Measurements from ENCODE around the gene PPAN.

The PPAN gene

DNA sequence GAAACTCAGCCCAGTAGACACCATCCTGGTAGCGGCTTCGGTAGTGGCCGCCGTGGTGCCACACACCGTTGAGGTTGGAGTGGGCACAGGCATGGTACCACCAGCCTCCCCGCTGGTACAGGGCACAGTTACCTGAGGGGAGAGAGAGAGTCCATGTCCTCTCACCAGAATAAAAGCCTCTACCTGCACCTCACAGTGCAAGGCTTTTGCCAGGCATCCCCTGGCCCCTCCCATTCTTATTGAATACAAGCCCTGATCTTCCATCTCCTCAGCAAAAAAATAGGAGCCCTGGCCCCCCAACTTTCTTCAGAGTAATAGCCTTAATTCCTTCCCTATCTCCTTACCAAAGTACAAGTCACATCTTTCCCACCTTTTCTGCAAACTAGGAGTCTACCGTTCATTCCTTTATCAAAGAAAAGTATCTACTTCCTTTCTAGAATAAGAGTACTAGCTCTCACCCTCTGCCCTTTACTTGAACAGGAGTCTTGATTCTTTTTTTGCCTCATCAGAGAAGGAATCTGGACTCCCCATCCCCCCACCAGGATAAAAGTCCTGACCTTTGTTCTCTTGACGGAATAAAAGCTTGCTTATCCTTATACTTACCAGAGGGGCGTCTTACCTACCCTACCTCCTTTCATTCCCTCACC, 13.4 kb upstream of the PPAN start:
- no peak for DNase-seq

DNA sequence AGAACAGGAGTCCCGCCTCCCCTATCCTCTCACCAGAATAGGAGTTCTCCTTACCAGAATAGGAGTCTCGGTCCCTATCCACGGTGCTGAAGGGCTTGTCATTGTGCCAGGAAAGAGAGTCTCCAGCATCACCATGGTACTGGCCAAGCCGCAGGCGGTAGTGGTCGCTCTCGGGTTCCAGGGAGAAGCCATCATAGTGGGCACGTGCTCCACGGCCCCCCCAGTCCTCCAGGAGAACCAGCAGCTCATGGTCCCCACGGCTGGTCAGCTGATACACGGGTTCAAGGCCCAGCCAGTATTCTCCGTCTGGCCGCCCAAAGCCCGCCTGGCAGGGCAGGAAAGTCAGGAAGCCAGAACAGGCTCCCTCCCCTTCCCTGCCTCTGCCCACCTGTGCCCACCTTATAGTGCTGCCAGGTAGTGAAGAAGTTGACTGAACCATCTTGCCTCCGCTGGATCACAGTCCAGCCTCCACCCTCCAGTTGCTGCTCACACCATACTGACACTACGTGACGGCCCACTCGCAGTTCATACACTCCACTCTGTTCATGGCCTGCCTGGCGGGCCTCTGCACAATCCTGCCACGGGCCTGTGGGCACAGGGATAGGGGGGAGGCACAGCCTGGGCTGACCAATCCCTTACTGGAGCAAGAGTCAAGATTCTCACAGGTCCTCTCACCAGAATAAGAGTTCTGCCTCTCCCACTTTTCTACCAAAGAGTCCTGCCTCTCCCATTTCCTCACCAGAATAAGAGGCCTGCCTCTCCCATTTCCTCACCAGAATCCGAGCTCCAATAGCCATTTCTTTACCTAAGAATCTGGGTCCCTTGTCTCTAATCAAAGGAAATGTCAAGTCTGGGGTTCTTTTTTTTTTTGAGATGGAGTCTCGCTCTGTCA, 12.6 kb upstream of the PPAN start:
- no peak for DNase-seq

- DNase-seq = no peak
Measured at GRCh38 chr19:10095622-10095947, 10.6 kb upstream of the PPAN start.

DNA sequence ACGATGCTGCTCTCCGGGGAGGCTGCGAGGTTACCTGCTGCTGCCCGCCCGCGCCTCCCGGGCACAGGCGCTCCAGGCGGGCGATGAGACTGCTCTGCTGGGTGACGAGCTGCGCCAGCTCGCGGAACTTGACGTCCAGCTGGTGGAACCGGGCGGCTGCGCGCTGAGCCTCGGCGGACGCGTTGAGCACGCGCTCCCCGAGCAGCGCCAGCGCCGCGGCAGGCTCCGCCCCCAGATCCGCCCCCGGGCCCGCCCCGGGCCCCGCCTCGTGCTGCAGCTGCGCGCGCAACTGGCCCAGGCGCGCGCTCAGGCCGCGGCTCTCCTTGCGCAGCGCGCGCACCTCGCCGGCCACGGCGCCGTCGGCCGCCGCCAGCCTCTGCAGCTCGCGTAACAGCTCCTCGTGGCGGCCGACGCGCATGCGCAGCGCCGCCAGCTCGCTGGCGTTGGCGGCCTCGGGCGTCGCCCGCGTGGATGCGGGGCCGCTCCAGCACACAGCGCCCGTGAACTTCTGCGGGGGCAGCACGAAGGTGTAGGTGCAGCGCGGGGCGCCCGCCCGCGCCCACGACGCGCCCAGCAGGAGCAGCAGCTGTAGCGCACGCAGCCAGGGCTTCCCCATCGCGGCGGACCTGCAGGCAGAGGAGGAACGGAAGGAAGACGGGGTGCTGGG, 10.1 kb upstream of the PPAN start:
- peak; percentile 4 to 93 (median 73) for DNase-seq

DNA sequence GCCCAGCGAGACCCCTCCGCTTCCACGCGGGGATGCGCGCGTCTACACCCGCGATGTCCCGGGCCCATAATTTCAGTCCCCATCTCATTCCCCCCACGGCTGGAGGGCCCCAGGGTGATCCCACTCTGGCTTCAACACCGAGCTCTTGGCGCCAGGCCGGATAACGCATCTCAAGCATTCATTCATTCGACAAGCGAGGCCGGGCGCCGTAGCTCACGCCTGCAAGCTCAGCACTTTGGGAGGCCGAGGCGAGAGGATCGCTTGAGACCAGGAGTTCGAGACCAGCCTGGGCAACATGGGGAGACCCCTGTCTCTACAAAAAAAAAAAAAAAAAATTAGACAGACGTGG, 9.6 kb upstream of the PPAN start:
- peak in 1 of 14 donors; percentile 43 for DNase-seq

DNA sequence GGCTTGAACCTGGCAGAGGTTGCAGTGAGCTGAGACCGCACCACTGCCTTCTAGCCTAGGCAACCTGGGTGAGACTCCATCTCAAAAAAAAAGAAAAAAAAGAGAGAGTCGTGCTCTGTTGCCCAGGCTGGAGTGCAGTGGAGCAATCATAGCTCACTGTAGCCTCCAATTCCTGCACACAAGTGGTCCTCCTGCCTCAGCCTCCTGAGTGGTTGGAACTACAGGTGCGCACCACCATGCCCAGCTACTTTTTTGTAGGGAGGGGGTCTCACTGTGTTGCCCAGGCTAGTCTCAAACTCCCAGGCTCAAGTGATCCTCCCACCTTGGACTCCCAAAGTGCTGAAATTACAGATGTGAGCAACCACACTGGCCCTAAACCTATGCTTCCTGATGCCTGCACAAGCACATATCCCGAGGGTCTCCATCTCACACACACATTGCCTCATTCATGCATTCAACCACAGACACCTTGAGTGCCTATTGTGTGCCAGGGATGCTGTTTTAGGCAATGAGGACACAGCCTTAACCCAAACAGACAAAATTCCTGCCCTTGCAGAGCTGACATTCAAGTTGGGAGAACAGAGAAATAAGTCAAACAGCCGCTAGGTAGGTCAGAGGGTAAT, 5.9 kb upstream of the PPAN start:
- no peak for DNase-seq

DNA sequence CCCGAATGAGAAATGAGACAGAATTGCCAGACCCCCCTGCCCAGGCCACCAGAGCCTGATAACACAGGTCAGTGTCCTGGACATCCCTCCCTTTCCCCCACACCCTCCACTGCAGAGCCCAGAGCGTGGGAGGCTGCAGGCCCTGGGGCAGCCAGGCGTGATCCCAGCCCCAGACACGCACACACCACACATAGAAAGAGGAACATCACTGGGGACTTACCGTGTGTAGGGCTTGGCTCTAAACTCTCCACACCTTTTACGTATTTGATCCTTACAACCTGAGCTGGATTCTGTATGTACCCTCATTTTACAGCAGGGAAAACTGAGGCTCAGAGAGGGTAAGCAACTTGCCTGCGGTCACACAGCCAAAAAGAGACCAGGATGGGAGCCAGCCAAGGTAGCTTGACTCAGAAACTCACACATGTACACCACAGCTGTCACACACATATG, 3.4 kb upstream of the PPAN start:
- DNase-seq = no peak

GRCh38 chr19:10104130-10104513, 2.0 kb upstream of the PPAN start:
- no peak for DNase-seq

- no peak for DNase-seq
Measured at GRCh38 chr19:10104665-10105508, 1.3 kb upstream of the PPAN start.

DNA sequence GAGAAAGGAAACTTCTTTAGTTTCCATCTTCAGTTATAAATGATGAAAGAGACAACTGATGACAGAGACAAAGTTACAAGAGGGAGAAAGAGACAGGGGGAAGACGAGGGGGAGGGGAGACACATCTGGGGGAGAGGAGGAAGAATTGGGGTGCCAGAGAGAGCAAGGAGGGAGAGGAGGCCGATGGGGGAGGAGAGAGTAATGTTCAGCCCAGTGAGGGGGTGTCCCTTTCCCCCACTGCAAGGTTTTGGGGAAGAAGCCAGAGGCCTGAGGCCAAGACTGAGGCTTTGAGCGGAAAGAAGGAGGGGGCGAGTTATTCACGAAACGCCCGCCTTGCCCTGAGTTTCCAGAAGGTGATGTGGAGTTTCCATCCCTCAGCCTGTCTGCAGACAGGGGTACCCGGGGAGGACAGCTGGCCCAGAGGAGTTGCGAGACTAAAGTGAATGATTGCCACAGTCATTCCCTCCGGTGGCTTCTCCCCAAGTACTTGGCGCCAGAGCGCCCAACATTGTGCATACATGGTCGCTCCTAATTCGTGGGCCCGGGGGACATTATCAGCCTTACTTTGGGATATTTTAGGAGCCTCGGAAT, 558 bp upstream of the PPAN start:
- peak in 1 of 14 donors; percentile 21 for DNase-seq

DNA sequence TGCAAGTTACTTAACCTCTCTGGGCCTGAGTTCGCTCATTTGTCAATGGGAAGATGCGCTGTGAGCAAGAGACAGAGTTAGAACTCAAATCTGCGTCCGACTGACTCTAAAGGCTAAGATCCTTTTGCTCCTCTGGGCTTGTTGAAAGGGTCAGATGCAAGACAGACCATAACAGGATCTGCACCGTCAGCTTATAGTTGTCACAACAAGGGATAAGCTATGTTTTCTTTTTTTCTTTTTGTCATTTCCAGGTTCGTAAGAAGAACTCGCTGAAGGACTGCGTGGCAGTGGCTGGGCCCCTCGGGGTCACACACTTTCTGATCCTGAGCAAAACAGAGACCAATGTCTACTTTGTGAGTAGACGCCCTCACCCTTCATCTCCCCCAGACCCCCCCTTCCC, 1.1 kb downstream of the PPAN start:
- no peak for DNase-seq

DNA sequence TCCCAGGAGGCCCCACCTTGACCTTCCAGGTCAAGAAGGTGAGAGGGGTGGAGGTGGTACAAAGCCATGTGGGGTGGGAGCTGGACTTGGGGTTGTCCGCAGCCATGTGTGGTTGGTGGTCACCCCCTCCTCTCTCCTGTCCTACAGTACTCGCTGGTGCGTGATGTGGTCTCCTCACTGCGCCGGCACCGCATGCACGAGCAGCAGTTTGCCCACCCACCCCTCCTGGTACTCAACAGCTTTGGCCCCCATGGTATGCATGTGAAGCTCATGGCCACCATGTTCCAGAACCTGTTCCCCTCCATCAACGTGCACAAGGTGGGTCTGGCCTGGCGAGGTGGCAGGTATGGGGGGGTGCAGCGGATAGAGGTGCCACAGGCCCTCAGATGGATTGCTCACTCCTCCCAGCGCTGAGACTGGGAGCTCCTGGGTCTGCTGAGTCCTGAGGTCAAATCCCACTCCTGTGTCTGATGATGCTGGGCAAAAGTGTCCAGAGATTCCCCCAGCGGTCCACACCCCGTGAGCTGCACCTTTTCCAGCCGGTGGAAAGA, 1.7 kb downstream of the PPAN start:
- DNase-seq = no peak

DNA sequence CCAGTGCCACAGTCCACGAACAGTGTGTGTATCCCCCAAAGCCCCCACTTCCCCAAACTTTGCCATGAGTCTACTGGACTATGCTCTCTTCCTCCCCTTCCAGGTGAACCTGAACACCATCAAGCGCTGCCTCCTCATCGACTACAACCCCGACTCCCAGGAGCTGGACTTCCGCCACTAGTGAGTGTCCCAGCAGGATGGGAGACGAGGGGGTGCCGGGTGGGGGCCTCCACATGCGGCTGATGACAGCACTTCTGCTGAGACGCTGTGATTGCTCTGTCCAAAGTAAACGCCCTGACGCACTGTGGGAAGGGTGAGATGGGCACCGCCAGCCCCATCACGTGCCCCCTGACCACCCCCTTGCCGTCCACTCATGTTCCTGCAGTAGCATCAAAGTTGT, 3.4 kb downstream of the PPAN start:
- DNase-seq = no peak

- no peak for DNase-seq
Measured at GRCh38 chr19:10110076-10110971, 4.2 kb downstream of the PPAN start.

DNA sequence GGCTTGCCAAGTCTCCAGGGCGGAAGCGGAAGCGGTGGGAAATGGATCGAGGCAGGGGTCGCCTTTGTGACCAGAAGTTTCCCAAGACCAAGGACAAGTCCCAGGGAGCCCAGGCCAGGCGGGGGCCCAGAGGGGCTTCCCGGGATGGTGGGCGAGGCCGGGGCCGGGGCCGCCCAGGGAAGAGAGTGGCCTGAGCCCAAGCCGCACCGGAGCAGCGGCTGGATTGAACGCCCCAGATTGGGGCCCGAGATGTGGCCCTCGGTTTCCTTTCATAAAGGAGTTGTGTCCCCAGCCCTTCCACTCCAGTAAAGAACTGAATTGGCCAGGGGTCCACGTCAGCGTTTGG, 4.8 kb downstream of the PPAN start:
- no peak for DNase-seq

DNA sequence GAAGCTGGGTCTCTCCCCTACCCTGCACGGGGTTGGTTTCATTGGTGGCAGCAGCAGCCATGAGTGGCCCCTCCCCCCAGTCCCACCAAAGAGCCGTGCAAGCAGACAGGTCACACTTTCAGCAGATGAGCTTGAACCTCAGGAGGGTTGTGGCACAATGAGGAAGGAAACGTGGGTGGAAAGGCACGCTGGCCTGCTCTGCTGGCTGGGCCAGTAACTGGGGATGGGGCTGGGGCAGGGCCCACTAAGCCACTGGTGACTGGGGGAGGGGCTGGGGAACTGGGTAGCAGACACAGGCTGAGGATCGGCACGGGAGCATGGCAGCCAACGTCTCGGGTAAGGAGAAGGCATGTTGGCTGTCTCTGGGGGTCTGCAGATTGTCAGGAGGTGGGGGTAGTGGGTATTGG, 5.2 kb downstream of the PPAN start, which contains the start of gene P2RY11:
Gene P2RY11, plus strand, starts transcription at position 289 of the 407 bp plus-strand sequence. Its CDS starts 29 bp downstream, at position 318.
- peak in 4 of 14 donors; percentile 8 to 45 (median 30) for DNase-seq

DNA sequence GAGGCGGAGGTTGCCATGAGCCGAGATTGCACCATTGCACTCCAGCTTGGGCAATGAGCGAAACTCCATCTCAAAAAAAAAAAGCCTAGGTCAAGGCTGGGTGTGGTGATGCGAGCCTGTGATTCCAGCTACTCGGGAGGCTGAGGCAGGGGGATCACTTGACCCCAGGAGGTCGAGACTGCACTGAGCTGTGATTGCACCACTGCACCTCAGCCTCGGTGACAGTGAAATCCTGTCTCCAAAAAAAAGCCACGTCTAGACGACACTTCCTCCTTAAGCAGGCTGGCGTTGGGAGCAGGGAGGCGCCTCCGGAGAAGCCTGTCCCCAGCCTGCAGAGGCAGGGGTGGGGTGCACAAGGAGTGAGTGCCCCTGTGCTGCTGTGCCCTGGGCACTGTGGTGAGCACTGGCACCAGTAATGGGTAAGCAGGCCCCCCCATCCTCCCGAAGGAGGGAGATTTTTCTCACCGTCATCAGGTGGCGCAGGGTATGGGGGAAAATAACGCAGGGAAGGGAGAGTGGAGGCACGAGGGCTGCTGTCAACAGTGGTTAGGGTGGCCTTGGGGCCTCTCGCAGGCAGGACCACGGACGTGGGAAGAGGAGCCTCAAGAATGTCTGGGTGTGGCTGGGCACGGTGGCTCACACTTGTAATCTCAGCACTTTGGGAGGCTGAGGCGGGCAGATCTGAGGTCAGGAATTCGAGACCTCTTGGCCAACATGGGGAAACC, 6.0 kb downstream of the PPAN start:
- DNase-seq = peak in 2 of 14 donors; percentile 8 to 13

DNA sequence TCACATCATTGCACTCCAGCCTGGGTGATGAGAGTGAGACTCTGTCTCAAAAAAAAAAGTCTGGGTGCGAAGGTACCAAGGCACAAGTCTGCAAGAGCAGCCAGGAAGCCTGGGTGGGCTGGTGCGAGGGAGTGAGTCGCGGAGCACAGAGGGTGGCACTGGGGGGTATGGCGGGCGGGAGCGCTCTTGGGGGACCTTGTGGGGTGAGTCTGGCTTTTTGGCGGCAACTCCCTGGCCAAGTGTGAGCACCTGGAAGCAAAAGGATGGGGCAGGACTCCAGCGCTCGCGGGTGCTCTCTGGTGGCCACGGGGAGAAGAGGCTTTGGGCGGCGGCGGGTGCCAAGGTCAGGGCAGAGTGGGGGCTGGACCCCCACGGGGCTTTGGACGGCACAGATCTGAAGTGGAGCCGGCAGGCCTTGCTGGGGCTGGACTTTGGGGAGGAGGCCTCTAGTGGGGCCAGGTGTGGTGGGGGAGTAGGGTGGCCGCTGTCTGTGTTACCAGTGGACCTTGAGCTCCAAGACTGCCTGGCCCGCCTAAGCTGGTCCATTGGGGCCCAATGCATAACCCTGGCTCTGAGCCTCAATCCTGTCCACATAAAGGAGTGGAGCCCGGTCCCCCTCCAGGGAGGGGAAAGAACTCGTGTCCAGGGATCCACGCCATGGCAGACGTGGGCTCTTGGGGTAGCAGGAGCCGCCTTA, 6.9 kb downstream of the PPAN start:
- peak in 6 of 14 donors; percentile 4 to 49 (median 11) for DNase-seq

DNA sequence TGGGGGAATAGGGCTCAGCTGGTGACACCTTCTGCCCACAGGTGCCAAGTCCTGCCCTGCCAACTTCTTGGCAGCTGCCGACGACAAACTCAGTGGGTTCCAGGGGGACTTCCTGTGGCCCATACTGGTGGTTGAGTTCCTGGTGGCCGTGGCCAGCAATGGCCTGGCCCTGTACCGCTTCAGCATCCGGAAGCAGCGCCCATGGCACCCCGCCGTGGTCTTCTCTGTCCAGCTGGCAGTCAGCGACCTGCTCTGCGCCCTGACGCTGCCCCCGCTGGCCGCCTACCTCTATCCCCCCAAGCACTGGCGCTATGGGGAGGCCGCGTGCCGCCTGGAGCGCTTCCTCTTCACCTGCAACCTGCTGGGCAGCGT, 7.4 kb downstream of the PPAN start:
- no peak for DNase-seq

Measured in C1 segment of cervical spinal cord (tissue), 14 donors.